GF-D8 (cell line): Measurements from ENCODE around the gene FYN.
"Not testable (repeated sequence)": the region's sequence is repeated elsewhere in the genome, so short reads cannot be mapped to it uniquely, and the experiment has no call there.

ENCODE experiments used
- DNase-seq: peaks from one replicate; lab custom pipeline; 2025; lab: John Stamatoyannopoulos, UW

FYN gene

DNA sequence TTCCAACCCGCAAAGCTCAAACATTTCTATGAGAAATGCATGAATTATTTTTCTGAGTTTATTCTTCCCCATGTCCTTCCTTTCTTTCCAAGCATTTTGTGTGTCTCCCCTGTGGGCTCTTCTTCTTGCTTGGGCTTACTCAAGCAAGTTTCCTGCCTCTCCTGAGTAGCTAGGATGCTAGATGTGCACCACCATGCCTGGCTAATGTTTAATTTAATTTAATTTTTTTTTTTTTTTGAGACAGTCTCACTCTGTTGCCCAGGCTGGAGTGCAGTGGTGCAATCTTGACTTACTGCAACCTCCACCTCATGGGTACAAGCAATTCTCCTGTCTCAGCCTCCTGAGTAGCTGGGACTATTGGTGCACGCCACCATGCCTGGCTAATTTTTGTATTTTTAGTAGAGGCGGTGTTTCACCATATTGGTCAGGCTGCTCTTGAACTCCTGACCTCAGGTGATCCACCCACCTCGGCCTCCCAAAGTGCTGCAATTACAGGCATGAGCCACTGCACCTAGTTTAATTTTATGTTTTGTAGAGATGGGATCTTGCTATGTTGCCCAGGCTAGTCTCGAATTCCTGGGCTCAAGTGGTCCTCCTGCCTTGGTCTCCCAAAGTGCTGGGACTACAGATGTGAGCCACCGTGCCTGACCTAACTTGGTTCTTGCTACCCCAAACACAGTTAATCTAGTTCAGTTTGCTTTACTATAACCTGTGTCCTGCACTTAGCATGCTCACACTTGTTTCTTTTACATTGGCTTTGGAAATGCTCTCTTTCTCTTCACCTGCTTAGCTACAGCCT is 192.2 kb downstream of the FYN start:
- not testable (repeated sequence) for DNase-seq

DNA sequence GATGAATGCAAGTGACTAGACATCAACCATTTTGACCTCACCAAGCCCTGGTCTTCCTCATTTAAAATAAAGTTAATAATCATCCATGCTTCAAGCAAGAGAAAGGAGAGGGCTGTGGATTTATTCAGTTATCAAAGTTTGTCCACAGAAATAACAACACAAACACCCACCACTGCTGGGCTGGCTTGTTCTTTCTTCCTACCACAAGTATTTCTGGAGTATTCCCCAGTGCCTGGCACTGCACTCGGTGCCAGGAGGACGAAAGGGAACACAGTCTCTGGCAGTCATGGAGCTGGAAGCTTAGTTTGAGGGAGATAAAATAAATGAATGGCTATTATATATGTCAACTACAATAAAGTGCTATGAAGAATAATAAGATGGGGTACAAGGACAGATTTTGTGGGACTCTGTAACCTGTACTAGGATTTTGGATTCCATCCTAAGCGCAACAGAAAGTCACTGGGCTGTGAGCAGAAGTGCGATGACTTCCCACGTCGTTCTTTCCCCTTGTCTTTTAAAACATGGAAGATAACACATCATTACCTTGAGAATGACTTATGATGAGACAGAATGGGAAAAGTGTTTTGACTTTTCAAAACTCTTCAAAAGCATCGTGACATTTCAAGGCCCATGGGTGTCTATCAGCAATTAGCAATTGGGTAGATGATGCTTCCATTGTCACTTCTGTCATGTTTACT is 193.1 kb downstream of the FYN start:
- DNase-seq = no peak

DNA sequence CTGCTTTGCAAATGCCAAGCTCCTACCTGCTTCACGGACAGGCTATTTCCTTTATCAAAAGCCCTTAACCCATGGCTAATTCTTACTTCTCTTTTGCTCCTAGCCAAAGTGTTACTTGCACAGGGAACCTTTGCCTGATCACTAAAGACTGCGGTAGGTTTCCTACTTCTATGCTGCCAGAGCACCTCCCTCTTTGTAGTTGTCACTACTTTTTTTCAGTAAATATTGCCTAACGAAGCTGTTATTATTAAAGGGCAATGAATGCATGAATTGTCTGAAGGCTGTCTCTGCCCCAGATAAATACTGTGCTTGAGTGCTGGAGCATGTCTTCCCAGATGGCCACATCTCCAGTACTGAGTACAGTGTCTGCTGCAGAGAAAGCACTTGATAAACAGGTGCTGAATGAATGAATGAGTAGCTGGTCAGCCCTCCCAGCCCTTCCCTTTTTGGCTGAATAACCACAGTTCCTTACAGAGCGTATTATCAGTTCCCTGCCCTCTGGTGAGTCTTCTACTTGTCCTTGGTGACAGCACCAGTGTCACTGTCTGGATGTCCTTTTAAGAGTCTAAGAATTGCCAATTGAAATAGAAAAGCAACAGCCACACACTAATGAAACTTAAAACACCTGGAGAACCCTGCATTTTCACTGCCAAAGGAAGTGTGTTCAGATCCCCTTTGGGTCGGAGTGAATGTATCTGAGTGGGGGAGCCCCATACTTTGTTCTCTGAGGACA is 194.0 kb downstream of the FYN start:
- no peak for DNase-seq

DNA sequence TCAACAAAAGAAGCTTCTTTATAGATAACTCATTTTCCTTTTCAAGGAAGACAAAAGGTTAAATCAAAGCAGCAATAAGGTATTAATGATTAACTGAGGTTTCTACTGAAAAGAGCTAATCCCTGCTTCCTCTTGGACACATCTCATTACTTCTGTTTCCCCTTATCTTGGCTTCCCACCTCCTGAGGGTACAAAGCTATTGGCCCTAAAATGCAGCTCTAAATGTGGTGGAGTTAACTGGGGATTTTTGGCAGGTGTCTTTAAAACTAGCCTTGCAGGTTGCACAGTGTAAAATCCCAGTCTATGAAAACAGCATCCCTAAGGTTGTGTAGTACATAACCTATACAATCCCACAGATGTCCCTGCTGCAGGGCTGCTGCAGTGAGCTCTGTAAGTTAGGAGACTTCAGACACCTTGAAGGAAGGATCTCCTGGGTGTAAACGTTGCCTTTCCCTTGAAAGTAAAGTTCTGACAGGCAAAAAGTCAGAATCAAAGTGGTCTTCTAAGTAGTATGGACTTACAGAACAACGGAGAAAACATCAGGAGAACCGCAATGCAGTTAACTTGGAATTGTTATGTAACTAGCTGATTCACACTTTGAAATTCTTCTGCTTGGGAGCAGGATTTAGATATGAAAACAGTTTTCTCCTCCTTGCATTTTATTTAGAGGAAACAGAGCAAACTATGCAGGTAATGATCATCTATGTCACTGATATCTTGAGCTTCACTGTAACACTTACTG is 195.8 kb downstream of the FYN start:
- no peak for DNase-seq

DNA sequence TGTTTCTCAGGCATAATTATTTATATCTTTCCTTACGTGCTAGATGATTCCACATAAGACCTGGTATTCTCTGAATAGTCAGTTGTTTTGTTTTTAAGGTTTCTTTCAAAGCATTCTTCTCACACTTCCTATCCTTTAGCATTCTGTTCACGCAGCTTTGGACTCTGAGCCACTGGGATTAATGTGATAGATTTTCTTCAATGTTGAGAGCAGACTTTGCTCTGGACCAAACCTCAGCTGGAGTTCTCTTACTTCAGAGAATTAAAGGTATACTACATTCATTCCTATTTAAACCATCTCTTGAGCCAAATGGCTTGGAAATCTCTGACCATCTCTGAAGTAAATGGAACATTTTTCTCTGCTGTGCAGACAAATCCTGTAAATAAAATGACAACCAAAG is 196.9 kb downstream of the FYN start:
- no peak for DNase-seq

DNA sequence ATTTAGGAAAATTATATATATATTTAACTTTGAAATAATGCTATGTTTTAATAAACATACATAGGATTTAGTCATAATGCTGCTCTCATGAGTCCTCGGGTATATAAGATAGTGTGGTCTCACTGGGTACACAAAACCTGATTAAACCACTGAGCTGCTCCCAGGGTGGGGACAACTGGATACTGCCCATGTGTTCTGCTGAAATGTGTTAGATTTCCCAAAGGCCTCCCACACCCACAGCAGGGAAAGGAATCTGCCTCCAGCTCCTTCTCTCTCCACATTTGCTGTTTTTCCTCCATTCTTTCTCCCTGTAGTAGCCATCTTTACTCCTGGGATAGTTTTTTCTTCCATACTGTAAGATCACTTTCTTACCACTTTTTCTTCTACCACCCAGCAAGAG is 198.4 kb downstream of the FYN start:
- DNase-seq = no peak

DNA sequence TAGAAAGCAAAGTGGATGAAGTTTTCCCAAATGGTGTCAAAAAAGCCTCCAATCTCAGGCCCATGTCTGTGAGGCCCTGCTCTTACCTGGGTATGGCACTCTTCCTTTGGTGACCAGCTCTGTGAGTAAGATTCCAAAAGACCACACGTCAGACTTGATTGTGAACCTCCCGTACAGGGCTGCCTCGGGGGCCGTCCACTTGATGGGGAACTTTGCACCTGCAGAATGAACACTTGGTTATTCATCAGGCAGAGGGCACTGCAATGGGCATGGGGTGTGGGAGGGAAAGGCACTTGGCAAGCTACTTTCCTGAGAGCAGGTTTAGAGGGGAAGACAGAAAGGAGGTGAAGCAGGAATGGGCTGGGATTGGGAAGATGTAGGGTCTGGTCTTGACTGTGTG is 198.8 kb downstream of the FYN start:
- DNase-seq = no peak

DNA sequence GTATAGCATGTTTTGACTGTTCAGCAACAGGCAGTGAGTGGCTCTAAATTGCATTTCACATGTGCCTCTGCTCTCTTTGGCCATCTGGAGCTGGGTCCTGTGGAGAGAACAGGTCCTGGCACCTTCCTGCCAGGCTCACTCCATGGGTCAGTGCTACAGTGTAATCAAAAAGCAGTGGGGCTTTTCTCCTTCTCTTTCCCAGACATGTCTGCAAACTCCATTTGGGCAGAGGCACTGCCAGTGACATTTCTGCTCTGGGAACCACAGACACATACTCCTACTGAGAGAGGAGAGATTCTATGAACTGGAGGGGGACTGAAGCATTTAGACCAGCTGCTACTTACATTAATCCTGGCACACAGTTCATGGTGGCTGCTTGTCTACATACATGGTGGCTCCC is 199.3 kb downstream of the FYN start:
- DNase-seq = no peak

DNA sequence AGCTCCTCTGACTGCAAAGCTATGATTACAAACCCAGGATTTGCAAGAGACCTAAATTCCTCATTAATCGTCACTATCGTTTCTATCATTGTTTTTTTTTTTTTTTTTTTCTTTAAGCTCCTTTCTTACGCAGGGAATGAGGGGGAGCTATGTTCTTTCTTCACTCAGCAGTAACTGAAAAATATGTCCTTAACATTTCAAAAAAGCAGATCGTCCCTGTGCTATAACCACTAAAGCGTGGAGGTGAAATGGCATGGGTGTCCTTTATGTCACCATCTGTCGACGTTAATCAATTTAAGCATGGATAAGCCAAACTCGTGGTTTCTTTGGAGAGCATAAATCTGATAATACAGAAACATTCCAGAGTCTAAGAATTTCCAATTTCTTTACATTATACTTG is 199.7 kb downstream of the FYN start:
- no peak for DNase-seq

DNA sequence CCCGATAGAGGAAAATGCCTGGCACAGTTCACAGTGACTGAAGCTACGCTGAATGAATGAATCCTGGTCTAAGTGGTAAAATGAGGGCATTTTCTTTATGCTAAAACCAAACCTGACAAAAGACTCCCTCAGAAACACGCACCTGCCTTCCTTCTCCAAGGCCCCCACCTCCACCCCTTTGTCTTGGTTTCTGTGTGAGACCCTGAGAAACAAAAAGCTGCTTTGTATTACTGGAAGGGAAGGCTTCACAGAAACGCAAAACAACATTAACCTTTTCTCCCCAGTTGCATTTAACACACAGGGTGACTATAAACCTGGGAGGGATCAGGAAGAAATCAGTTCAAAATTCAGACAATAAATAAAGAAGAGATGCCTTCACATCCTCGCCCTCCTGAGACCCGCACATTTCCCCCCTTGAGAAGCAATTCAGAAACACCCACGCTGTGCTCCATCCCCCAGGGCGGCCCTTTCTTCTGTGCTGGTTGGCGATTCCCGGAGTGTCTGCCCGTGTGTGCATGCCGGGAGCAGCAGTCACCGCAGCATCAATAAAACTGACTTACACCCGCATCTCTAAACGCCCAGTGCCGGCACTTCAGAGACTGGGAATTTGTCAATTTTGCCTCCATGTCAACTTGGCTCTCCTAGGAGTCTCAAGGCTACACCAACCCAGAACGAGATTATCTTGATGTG is 200.3 kb downstream of the FYN start:
- DNase-seq = no peak

DNA sequence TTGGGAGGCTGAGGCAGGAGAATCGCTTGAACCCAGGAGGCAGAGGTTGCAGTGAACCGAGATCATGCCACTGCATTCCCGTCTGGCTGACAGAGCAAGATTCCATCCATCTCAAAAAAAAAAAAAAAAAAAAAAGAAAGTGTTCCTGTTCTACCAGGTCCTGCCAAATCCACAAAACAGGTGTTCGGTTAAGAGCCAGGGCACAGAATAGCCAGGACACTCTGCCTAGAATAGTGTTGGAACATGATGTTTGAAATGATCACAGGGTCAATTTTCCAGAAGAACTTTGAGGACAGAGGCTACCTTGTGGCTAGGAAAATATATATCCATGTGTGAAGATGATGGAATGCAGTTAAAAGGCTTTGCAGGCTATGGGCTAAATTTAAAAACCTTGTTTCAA is 203.9 kb downstream of the FYN start:
- DNase-seq = no peak

DNA sequence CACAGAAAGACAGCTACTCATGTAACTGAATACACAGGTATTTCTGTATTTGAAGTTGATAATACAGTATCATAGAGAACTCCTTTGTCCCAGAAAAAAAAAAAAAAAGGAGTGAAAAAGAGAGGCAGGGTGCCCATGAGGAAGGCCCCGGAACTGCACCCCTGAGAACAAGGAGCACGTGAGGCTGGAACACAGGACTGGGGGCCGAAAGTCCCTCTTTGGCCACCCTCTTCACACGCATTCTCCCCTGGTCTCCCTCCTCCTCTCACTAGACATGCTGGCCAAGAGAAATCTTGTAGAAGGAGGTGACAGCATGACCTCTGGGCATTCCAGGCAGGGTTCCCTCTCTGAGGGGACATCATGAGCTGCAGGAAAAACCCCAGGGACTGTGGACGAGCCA is 204.8 kb downstream of the FYN start:
- DNase-seq = no peak

DNA sequence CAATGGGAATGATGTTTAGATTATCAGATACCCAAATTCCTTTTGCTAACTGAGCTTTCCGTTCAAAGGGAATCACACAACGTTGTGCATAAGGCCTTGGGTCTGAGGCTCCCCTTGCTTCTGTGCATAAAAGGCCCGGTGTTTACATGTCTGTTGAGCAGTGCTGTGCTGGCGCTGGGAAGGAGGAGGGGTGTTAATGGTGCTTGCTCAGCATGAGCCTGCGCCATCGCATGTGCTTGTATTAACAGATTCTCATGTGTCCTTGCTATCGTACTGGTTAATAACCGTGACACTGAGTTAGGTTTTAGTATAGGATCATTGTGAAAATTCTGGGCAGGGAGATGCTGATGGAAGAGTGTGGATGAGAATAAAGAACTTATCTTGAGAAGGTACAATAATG is 205.3 kb downstream of the FYN start:
- DNase-seq = no peak

DNA sequence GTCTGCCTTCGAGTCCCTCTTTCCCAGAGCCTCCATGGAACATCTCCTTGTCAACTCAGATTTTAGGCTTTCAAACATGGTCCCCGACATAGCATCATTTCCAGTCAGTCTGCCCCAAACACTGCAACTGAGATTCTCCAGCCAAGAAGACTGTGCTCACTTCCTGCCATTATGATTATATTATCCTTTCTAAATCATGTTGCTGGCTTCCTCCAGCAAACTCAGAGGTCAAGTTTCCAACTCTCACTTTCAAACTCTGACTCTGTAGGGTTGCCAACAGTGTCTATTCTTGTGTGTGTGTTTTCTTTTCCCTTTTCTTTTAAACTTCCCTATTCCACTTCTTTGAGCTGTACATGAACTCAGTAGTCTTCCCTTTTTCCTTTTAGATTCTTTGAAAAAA is 206.4 kb downstream of the FYN start:
- no peak for DNase-seq

DNA sequence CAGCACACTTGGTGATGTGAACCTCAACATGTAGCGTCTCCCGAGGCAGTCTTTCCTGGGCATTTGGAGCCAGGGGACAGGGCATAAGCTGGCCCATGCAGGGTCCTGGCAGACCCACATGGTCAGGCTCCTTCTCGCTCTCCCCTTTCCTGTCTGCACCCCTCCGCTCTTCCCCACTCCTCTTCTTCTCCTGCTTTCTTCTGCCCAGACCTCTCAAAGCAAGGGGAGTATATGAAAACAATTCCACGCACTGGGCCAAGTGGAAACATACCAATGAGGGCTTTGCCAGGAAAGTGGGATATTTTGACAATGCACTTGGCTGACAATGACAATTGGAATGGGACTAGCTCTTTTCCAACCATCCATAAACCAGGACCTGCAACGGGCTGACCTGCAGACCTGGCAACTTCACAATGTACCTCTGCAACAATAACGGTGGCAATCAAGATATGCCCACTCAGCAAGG is 208.7 kb downstream of the FYN start:
- DNase-seq = no peak

DNA sequence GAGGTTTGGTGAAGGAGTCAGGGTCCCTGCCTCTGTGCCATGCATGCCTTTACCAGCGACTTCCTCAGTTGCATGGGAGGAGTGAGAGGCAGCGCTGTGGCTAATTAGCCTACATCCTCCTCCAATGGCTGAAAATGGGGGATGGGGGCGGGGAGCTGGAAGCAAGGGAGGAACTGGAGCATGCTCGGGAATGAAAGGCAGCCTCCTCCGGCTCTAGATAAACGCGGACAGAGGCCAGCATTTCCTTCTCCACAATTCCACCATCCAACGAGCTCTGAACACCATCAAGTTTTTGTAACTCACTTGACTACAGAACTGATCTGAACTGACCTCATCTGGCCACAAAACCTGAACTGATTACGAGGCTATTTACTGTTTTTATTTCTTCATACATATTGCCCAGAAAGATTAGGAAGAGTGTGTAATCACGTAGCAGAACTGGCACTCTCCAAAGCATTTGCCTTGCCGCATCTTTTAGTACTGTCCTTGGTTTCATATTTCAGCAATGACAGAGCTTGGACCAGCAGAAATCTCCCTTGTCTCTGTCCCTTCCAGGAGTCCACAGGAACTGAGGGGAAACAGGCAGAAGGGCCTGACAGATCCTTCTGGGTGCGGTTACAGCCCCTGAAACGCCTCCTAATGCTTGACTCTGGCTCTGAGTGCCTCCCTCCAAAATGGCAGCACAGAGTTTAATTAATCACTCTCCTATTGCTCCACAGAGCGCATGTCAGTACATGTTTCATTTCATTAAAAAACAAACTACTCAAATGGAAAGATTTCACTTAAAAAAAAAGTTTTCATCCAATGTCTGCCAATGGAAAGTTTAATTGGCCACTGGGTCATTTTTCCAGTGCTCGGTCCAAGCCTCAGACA is 209.3 kb downstream of the FYN start:
- no peak for DNase-seq

DNA sequence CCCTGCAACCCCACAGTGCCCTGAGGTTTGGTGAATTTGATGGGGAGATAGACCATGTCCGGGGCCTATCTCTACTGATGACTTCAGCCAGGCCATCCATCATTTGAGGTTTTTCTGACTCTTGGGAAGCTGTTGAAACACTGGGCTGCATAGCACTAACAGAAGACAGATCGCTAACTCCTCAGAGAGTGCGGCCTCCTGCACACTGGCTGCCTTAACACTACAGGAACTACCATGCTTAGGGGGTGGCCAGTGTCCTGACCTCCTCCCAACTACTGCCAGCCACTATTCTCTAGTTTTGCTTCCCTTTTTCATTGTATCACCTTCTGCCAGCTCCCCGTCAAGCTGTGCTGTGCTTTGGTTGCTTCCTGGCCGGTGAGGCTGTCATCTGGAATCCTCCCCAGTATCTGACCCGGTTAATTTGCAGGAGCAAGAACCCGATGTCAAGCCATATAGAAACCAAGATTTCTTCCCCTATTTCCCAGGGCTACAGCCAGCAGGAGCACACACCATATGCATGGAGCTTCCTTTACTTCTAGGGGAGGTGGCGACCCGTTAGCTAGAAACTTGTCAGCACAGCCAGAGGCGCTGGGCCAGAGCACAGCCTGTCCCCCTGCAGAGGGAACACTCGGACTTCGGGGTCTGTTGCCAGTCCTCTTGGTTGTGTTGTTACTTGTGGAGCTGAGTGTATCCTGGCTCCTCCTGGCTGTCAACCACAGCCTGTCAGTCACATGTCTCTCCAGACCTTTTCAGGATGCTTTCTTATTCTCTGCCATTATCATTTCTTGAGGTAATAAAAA is 210.3 kb downstream of the FYN start:
- no peak for DNase-seq

DNA sequence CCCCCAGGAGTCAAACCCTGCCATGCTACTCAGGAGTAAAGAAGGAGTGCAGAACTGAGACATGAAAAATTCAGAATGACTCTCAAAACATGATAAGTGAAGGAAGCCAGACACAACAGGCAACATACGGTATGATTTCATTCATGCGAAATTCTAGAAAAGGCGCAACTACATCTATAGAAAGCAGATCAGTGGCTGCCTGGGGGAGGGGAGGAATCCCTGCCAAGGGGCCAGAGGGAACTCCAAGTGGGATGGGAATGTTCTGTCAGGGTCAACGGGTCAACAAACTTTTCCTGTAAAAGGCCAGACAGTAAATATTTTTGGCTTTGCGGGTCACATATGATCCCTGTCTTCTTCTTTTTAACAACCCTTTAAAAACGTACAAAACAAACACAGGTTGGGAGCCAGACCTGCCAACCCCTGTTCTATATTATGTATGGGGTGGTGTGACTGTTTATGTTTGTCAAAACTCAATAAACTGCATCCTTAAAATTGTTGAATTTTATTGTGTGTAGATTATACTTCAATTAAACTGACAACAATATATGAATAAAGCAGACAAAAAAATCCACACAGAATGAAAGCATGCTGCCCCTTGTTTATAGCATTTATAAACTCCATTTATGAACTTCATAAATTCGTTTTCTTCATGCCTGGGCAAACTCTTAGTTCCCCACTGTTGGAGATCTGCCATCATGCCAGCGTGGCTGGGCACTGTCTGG is 211.0 kb downstream of the FYN start:
- DNase-seq = no peak

DNA sequence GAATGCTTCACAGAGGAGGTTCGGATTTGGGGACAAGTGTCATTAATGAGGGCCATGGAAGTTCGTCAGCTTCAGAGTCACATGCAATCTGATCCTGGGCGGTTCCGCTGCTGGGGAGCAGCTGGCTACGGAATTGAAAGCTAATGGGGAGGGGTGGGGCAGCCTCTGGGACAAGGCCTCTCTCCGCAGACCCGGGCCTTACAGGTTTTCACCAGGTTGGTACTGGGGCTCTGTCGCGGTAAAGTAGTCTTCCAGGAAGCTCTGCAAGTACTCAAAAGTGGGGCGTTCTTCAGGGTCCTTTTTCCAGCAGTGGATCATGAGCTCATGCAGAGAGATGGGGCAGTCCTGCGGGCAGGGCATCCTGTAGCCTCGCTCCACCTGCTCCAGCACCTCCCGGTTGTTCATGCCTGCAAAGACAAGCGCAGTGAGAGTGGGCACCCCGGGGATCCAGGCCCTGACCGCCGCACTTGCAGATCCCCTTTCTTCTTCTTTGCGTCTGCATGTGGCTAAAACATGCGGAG is 211.7 kb downstream of the FYN start:
- no peak for DNase-seq
